Fibroblast of skin of right biceps (primary cell): ENCODE results near the gene KREMEN1.
"Not testable (repeated sequence)": the region's sequence is repeated elsewhere in the genome, so short reads cannot be mapped to it uniquely, and the experiment has no call there.

Experiments
- DNase-seq: peaks from one replicate; pipeline ENCODE4 v3.0.0-alpha.2; 2013

Gene KREMEN1, protein sequence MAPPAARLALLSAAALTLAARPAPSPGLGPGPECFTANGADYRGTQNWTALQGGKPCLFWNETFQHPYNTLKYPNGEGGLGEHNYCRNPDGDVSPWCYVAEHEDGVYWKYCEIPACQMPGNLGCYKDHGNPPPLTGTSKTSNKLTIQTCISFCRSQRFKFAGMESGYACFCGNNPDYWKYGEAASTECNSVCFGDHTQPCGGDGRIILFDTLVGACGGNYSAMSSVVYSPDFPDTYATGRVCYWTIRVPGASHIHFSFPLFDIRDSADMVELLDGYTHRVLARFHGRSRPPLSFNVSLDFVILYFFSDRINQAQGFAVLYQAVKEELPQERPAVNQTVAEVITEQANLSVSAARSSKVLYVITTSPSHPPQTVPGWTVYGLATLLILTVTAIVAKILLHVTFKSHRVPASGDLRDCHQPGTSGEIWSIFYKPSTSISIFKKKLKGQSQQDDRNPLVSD

GRCh38 chr22:29072979-29073617 is at the start of gene KREMEN1:
Gene KREMEN1, plus strand, starts transcription at chr22:29073035. Its CDS starts 96 bp downstream, at chr22:29073131.
- no peak for DNase-seq

DNA sequence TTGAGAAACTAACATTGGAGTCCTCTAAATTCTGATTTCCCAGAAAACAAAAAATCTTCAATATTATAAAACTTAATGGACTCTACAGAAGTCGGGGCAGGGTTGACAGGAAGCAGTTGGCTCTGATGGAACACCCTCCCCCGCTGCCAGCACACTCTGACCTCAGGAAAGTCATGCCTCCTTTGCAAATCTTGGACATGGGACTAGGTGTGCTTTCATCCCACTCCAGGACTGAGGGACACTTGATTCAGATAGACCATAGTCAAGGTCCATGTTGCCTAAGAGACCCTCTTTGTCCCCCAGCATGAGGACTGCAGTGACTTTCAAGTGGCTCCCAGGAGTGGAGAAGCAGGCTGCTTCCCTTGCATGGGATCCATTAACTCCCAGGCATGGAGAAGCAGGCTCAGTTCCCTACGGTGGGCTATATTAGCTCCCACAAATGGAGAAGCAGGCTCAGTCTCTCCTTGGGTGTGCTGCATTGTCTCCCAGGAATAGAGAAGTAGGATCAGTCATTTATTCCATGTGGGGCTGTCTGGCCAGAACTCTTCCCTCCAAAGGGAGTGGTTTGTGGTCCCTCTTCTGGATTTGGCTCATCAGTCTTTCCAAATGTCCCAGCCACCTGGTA is 49.6 kb upstream of the KREMEN1 start:
- no peak for DNase-seq

DNA sequence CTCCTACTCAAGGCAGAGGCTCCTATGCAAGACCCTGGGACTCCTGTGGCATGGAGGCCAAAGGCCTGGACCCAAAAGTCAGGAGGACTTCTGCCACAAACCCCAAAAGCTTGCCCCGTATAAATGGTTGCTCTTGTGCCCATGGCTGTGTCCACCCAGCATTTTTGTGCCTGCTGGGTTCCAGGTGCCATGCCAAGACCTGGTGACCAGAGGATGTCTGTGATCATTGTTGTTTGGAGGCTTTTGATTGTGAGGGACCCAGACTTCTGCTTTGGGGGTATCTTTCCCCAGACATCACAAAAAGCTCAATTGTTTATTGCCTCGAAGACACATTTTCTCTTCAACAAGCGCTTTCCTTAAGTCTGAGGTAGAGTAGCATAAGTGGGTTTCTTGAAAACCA is 46.3 kb upstream of the KREMEN1 start:
- no peak for DNase-seq

- no peak for DNase-seq
These were observed 44.4 kb upstream of the KREMEN1 start for GRCh38 chr22:29028468-29028867.

DNA sequence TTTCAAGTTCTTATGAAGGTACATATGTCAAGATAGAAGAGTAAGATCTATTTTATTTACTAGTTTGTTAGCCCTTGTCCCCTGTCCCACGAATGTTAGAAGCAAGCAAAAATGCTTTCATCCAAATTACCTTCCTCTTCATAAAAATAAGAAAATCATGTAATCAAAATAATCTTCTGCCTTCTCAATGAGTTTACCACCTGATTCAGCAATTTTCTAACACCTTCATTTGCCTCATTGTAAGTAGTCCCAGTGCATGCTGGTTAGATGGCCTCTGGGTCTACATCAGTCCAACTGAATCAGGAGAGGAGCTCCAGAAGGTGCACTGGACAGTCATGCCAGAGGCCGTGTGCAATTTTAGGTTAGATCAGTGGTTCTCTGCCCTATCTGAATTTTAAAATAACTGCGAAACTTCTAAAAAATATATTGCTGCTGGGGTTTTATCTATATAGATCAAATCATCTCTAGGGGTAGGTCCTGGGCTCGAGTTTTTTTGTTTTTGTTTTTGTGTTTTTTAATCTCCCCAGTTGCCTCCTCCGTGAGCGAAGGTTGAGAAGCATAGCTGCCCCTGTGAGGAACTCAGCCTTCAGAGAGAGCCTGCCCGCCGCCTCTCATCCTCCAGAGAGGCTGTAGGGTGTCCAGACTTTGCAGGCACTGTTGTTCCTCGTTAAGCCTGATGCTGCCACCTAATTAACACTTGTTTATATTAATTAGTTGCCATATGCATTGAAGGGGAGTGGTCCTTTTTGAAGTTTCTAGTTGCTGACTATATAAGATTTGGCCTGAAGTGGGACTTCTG is 43.4 kb upstream of the KREMEN1 start:
- no peak for DNase-seq

- DNase-seq: peak; percentile 61
These were observed 42.7 kb upstream of the KREMEN1 start for GRCh38 chr22:29030016-29030617.

DNA sequence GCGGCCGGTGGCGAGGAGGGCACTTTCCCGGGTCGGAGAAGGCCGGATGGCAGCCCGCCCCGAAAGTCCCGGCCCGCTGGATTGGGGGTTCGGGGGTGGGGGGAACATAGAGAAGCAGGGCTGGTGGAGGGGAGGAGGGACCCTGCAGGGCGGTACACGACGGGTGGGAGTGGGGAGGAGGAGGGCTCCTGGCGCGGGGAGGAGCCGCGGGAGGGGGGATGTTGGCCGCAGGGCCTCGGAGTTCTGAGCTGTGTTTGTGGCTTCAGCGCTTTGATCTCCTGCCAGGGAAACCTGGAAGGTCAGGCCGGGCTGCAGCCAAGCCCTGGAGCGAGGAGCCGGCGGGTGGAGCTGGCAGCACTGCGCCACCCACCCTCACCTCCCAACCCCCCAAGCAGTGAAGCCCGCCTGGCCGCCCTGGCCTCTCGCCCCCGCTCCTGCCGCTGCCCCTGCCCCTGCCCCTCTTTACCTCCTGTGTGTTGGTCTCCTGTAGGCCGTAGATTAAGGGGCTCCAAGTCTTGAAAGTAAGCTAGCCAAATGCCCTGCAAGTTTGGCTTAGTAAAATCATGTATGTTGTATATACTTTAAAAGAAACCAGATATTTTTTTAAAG is 42.1 kb upstream of the KREMEN1 start:
- DNase-seq: peak; percentile 80

GRCh38 chr22:29031227-29032011 is 41.4 kb upstream of the KREMEN1 start:
- peak; percentile 96 for DNase-seq

DNA sequence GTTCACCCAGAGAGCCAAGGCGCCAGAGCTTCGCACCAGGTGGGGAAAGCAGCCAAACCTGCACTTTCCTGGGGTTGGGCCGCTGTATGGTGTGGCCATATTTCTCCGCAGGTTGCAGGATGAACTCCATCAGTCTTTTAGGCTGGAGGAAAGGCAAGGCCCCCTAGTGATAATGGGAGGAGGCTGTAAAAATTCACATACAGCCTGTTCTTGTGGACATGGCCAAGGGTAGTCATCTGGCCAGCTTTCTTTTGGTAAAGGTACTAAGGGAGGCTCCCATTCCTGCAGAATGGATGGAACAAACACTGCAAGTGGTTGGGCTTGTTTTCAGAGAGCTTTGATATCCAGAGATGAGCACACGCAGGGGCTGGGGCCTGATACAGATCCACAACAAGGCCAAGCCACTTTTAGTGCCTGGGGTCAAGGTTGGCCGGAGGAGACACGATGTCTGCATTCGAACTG is 40.8 kb upstream of the KREMEN1 start:
- peak; percentile 7 for DNase-seq

- DNase-seq: no peak
These were observed 40.3 kb upstream of the KREMEN1 start for GRCh38 chr22:29032584-29032983.

- DNase-seq: no peak
These were observed 35.4 kb upstream of the KREMEN1 start for GRCh38 chr22:29037340-29037932.

DNA sequence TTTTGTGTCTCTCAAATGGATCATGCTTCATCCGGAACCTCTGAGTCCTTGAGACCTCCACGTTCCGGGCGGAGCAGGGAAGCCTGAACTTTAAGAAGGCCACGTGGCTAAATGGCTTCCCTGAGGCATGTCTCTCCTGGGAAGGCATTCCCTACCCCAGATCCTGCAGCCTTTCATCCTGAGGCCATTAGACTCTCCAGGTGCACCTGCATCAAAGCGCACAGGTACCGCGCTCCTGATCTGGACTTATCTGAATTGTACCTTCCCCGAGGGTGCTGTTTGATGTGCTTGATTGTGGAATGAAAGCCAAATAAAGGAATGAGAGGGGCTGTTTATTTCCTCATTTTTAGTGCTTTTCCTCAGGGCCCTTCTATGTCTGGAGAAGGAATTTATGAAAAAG is 33.7 kb upstream of the KREMEN1 start:
- no peak for DNase-seq

GRCh38 chr22:29039684-29040083 is 33.2 kb upstream of the KREMEN1 start:
- not testable (repeated sequence) for DNase-seq

DNA sequence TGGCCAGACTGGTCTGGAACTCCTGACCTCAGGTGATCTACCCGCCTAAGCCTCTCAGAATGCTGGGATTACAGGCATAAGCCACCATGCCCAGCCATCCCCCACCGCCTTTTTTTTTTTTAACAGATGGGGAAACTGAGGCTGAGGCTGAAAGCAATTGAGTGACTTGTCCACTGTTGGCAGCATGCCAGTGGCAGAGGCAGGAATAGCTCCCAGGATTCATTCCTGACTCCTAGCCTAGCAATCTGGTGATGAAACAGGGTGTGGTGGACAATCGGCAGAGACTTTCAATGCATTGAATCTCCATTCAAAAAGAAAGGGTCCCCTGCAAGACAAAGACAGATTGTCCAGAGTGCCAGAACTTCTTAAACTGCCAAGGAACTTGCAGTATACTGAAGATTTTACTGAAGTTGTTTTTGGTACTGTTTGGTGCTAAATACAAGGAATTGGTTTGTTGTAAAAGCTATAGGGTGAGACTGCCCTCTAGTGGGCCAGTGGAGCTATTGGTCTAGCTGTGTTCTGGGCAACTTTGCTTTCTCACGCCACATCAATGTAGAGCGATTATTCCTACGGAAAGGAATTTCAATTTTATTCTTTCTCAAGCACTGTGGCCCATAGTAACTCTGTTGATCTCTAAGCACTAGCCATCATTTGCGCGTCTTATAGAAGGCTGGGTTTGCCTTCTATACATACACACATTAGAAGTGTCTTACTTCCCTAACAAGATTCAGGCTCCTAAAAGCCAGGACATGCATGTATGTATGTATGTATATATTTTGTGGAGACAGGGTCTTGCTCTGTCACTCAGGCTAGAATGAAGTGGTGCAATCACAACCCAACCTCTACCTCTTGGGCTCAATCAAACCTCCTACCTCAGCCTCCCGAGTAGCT is 32.2 kb upstream of the KREMEN1 start:
- DNase-seq: peak; percentile 87

DNA sequence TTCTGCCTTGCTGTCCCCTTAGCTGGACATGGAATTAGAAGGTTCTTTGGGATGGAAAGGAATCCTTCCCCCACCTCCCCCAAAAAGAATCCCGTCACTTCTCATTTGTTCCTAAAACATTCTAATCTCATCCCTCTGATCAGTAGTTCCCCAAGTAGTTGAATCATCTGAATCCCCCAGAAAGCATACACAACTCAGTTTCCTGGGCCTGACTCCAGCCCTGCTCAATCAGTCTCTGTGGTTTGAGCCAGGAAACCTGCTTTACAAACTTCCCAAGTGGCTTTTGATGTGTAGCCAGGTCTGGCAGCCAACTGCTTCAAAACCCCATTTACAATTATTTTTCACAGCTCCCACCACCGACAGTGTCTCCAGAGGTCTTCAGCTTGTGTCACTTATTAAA is 31.4 kb upstream of the KREMEN1 start:
- DNase-seq: peak; percentile 82

DNA sequence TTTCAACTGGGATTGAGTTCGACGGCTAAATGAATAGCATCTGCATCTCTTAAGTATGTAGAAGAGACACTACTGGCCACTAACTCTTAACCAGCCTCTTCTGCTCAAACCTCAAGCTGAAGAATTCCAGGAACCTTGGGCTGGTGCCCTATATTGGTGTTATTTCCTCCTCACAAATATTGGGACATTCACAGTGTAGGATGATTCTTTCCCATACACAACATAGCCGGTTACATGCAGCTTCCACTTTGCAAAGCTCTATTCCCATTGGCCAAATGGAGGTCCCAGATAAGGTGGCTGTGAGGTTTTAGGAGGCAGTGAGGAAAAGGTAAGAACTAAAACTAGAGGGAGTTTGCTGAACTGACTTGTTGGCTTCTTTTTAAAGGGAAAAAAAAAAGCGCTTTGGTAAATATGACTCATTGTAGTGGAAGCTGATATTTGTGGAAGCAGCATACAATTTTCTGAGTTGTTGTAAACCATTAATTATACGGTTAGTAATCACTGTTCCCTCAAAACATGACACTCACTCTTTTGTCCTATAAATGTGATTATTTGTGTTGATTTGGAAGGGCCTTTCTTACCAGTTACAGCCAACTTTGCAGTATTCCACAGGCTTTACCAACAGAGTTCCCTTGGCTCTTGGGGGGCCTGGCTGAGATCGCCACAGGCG is 28.8 kb upstream of the KREMEN1 start:
- peak; percentile 73 for DNase-seq

- peak; percentile 80 for DNase-seq
These were observed 28.1 kb upstream of the KREMEN1 start for GRCh38 chr22:29044657-29045176.

GRCh38 chr22:29048822-29049654 is 23.8 kb upstream of the KREMEN1 start:
- no peak for DNase-seq
